GM23248 (cell line): Measurements from ENCODE around the gene EFNA2.

Experiments used
- EZH2 ChIP-seq: fragments of 200-600 bp; sonication (generic); IDR thresholded peaks from 2 replicates; pipeline ENCODE4 v1.6.1; 2018; ENCODE audit warnings: antibody characterized with exemption, mild to moderate bottlenecking; ENCODE audit not compliant: insufficient read depth, poor library complexity, severe bottlenecking
- EZH2phosphoT487 ChIP-seq: fragments of 200-600 bp; sonication (generic); IDR thresholded peaks from 2 replicates; pipeline ENCODE4 v1.6.1; 2018; ENCODE audit warnings: antibody characterized with exemption, moderate library complexity, mild to moderate bottlenecking, low read depth; ENCODE audit not compliant: insufficient read depth

DNA sequence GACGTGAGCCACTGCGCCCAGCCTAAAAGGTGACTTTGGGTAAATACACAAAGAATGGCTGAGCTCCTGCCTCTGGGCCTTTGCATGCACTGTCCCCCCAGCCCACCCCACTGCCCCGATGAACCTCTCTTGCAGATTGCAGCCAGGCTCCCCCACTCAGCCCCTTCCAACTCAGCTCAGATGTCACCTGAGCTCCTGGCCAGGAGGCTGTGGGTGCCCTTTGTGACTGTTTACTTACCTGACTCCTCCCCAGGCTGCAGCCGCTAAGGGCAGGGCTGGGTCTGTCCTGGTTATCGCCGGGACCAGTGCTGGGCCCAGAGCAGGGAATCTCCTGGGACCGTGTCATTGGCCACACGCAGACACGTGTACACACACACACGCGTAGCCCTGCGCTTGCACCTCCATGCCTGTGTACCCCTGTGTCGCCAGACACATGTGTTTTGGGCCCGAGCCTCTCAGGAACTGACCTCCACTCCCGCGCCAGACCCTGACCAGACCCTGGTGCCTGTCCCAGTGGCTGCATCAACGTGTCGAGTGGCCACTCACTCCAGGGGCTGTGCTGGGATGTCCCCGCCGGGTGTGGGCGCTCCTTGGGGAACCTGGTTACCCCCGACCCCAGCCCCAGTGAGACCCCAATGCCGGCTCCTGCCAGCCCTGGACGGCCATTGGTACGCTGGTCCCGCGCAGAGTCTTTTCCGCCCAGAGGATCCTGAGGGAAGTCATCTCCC lies 18.7 kb downstream of the EFNA2 start:
- no peak for TF ChIP-seq EZH2phosphoT487
- no peak for TF ChIP-seq EZH2
